K562 (cell line): ENCODE results near the gene KLRK1. TPM values are rescaled to one million over a fixed set of nuclear protein-coding genes. Genes with fewer than 3 reads are reported as not detected.

ENCODE experiments used
- ATAC-seq: fragments of 200-7000 bp; cut with Tn5 transposase; 3 replicates; pipeline ENCODE4 v1.9.1; 2020; ENCODE audit warnings: moderate library complexity
- BruUV-seq: library from RNA; stranded (reverse); fragments of 400-500 nt; replicated peaks from 2 replicates; lab custom pipeline; 2021; lab: Mats Ljungman, UMichigan
- CTCF ChIA-PET: fragments of 300-600 bp; formaldehyde crosslinking; extraction: SDS; loops from one replicate; lab custom pipeline; 2021; ENCODE audit warnings: low intra/inter-chr PET ratio; lab: Yijun Ruan, JAX
- POLR2A ChIA-PET: fragments of 300-600, 350-650 bp; sonication (Branson Sonifier 250); formaldehyde crosslinking; extraction: SDS; loops from one replicate; lab custom pipeline; 2021; ENCODE audit warnings: antibody characterized with exemption, inconsistent platforms; lab: Yijun Ruan, JAX
- DNase-seq, 4 experiments: peaks; one replicate each; pipeline versions ENCODE4 v3.0.0 to v3.0.0-alpha.2; 2011 to 2018; ENCODE audit warnings: low spot score in 3 of 4, mixed read lengths in 3 of 4; ENCODE audit errors: extremely low read depth in 1 of 4
- FAIRE-seq: peaks from 2 replicates; lab custom pipeline; 2011; peaks lifted over from hg19 to GRCh38; lab: Jason Lieb, UNC
- H2AFZ ChIP-seq: 2 replicates; pipeline ENCODE4 v1.6.0; 2011; ENCODE audit warnings: low read depth, low read length, control low read depth, inconsistent platforms
- H3K27ac ChIP-seq: fragments of 200-600 bp; 3 replicates; pipeline ENCODE4 v1.8.0; 2011; ENCODE audit warnings: low read depth, mild to moderate bottlenecking, control low read depth, inconsistent platforms, low read length, moderate library complexity, mixed read lengths; ENCODE audit errors: extremely low read depth
- H3K27me3 ChIP-seq, 2 experiments: fragments of 300-600 bp in 1 of 2; 2 replicates in 1 of 2; 3 replicates in 1 of 2; pipeline versions ENCODE4 v1.6.0 to v1.8.0; 2011; ENCODE audit warnings: inconsistent platforms in 2 of 2, low read length in 2 of 2, mild to moderate bottlenecking in 1 of 2, mixed read lengths in 1 of 2, moderate library complexity in 1 of 2; ENCODE audit not compliant: control insufficient read depth in 2 of 2, insufficient read depth in 2 of 2
- H3K36me3 ChIP-seq: fragments of 300-600 bp; 3 replicates; pipeline ENCODE4 v1.8.0; 2011; ENCODE audit warnings: mild to moderate bottlenecking, low read length, inconsistent platforms; ENCODE audit not compliant: control insufficient read depth, insufficient read depth
- H3K4me1 ChIP-seq, 2 experiments: fragments of 200-600 bp in 1 of 2; replicated peaks in 1 of 2; 2 replicates in 1 of 2; 3 replicates in 1 of 2; pipeline versions ENCODE4 v1.5.1 to v1.8.0; 2011; ENCODE audit warnings: inconsistent platforms in 2 of 2, low read length in 2 of 2, mild to moderate bottlenecking in 1 of 2, mixed read lengths in 1 of 2, moderate library complexity in 1 of 2; ENCODE audit not compliant: control insufficient read depth in 2 of 2, insufficient read depth in 2 of 2
- H3K4me2 ChIP-seq: 2 replicates; pipeline ENCODE4 v1.6.1; 2011; ENCODE audit warnings: low read length, control low read depth, inconsistent platforms, mixed read lengths; ENCODE audit not compliant: insufficient read depth
- H3K4me3 ChIP-seq: fragments of 200-600 bp; sonication (generic), shearing (Covaris generic); 2 replicates; pipeline ENCODE4 v1.5.1; 2016; ENCODE audit warnings: control low read depth, inconsistent platforms
- H3K79me2 ChIP-seq: fragments of 200-600 bp; 3 replicates; pipeline ENCODE4 v1.8.0; 2011; ENCODE audit warnings: low read length, inconsistent platforms; ENCODE audit not compliant: control insufficient read depth, insufficient read depth
- H3K9ac ChIP-seq, 2 experiments: 2 replicates each; pipeline versions ENCODE4 v1.6.0 to v1.6.1; 2011; ENCODE audit warnings: low read depth in 2 of 2, low read length in 2 of 2, control low read depth in 1 of 2, inconsistent platforms in 1 of 2, mild to moderate bottlenecking in 1 of 2, mixed read lengths in 1 of 2; ENCODE audit not compliant: insufficient read depth in 1 of 2
- H3K9me1 ChIP-seq: one replicate; pipeline ENCODE4 v1.6.0; 2011; ENCODE audit warnings: inconsistent platforms, mild to moderate bottlenecking, low read length, moderate library complexity; ENCODE audit not compliant: control insufficient read depth, insufficient read depth
- H3K9me3 ChIP-seq: replicated peaks from 2 replicates; pipeline ENCODE4 v1.5.1; 2011; ENCODE audit warnings: low read depth, low read length, inconsistent platforms; ENCODE audit not compliant: control insufficient read depth, insufficient read depth
- H4K20me1 ChIP-seq: replicated peaks from 2 replicates; pipeline ENCODE4 v1.6.1; 2011; ENCODE audit warnings: low read length, inconsistent platforms, mixed read lengths; ENCODE audit not compliant: control insufficient read depth, insufficient read depth
- BHLHE40 ChIP-seq: IDR thresholded peaks from 2 replicates; pipeline ENCODE4 v1.6.1; 2011; ENCODE audit warnings: low read length, improper control_type of control experiment
- GABPA ChIP-seq: fragments of 200-800 bp; sonication (Bioruptor generic); conservative IDR thresholded peaks from 2 replicates; pipeline ENCODE4 v1.6.1; 2016; ENCODE audit warnings: low read depth, missing genetic modification characterization, missing compliant biosample characterization
- GMEB1 ChIP-seq: fragments of 250-450 bp; sonication (Bioruptor Pico); IDR thresholded peaks from 2 replicates; pipeline ENCODE4 v1.4.0; 2020; ENCODE audit warnings: mild to moderate bottlenecking
- HMG20A ChIP-seq: fragments of 450-650 bp; formaldehyde crosslinking; conservative IDR thresholded peaks from 2 replicates; pipeline ENCODE4 v1.4.0; 2020; ENCODE audit warnings: mild to moderate bottlenecking, mixed read lengths
- KHSRP ChIP-seq: fragments of 450-650 bp; IDR thresholded peaks from 2 replicates; pipeline ENCODE4 v1.6.1; 2017
- RAD21 ChIP-seq, 2 experiments: fragments of 250-450 bp in 1 of 2; fragments of 450-650 bp in 1 of 2; sonication (Bioruptor Pico) in 1 of 2; formaldehyde crosslinking in 1 of 2; IDR thresholded peaks in 1 of 2; conservative IDR thresholded peaks in 1 of 2; 2 replicates each; pipeline versions ENCODE4 v1.4.0 to v1.8.0; 2020 to 2022; ENCODE audit warnings: mild to moderate bottlenecking in 2 of 2, moderate library complexity in 1 of 2
- SPI1 ChIP-seq: IDR thresholded peaks from 2 replicates; pipeline ENCODE4 v1.6.1; 2011; ENCODE audit warnings: low read depth, low read length, control low read depth, borderline replicate concordance
- TGIF2 ChIP-seq: sonication (generic); formaldehyde crosslinking; IDR thresholded peaks from 2 replicates; pipeline ENCODE4 v1.8.1; 2022; ENCODE audit warnings: mild to moderate bottlenecking, missing genetic modification reagents, moderate library complexity
- ZBTB11 ChIP-seq, 3 experiments: fragments of 200-800 bp in 1 of 3; fragments of 250-450 bp in 1 of 3; fragments of 450-650 bp in 1 of 3; sonication (Bioruptor Pico) in 1 of 3; sonication (Bioruptor generic) in 1 of 3; formaldehyde crosslinking in 1 of 3; IDR thresholded peaks; 2 replicates each; pipeline versions ENCODE4 v1.6.1 to v1.8.0; 2016 to 2022; ENCODE audit warnings: mild to moderate bottlenecking in 2 of 3, missing genetic modification characterization in 2 of 3, missing compliant biosample characterization in 1 of 3, moderate library complexity in 1 of 3
- ZNF175 ChIP-seq: fragments of 200-800 bp; sonication (Bioruptor generic); IDR thresholded peaks from 2 replicates; pipeline ENCODE4 v1.6.1; 2016; ENCODE audit warnings: low read depth, mild to moderate bottlenecking, missing genetic modification characterization, missing compliant biosample characterization
- ZNF408 ChIP-seq: fragments of 250-450 bp; sonication (Bioruptor Pico); IDR thresholded peaks from 2 replicates; pipeline ENCODE4 v1.4.0; 2020; ENCODE audit warnings: low read depth, mild to moderate bottlenecking, moderate library complexity
- WGBS: fragments of 100-300 bp; shearing (Covaris generic); methylation state at CpG from one replicate; pipeline ENCODE4 v1.1.6; 2016; ENCODE audit warnings: low coverage, mixed read lengths; ENCODE audit not compliant: insufficient coverage; ENCODE audit errors: missing lambda C conversion rate; 5-methylcytosine and 5-hydroxymethylcytosine counted together
- in situ Hi-C: fragments of 300-500 bp; cut with MboI; formaldehyde crosslinking; loops from 4 replicates; pipeline ENCODE4 v1.15.0; 2018; ENCODE audit warnings: inconsistent platforms, mixed read lengths
- intact Hi-C: fragments of 100-400 bp; cut with micrococcal nuclease; formaldehyde crosslinking; loops from 2 replicates; pipeline ENCODE4 v1.14.2; 2022
- polyA plus RNA-seq, 8 experiments: library from polyadenylated mRNA; depleted of rRNA in 4 of 8; stranded (reverse) in 5 of 8; unstranded in 3 of 8; fragments of >200 nt; fragmentation: Nextera tagmentation in 2 of 8; fragmentation: Illumina TruSeq in 1 of 8; extraction: Ambion mirVana in 2 of 8; extraction: Trizol in 1 of 8; gene quantifications; 2 replicates each; pipeline versions ENCODE4 v1.2.1 to v1.2.3, GENCODE V29; 2011 to 2014; ENCODE audit warnings: inconsistent platforms in 1 of 8, missing spikeins in 1 of 8
- total RNA-seq, 7 experiments: library from RNA; depleted of rRNA in 6 of 7; stranded (reverse); fragments of >200 nt in 6 of 7; fragmentation: Illumina TruSeq in 2 of 7; extraction: Trizol in 2 of 7; gene quantifications; 2 replicates each; pipeline versions ENCODE4 v1.2.1 to v1.2.3, GENCODE V29; 2011 to 2021; ENCODE audit warnings: low replicate concordance in 1 of 7

Gene KLRK1
- total and polyA plus RNA-seq, 9 of the 15 experiments (the other 6 are each of a cell fraction or from before 2014, with no cell fraction given), result 0.03 to 0.09 (median 0.06) TPM; not detected in 3

- H4K20me1 ChIP-seq, result no peaks in the 10 kb centered on the region
- no peaks in the 10 kb centered on the region for H3K27me3 ChIP-seq
- peak overlapping the region; percentile 41; the same call in 1 of the 2 replicates for H2AFZ ChIP-seq
- H3K4me2 ChIP-seq, result no peak overlapping the region
- H3K4me1 ChIP-seq, result peaks cover 0 to 3% of the 10 kb centered on the region in 2 experiments; a peak in 1 of 5 replicates
- no peak overlapping the region for H3K27ac ChIP-seq
- POLR2A ChIA-PET, result no interaction called here
- TF ChIP-seq GABPA (tag) (no peak), SPI1 (peak; percentile 37; the same call in 1 of the 2 replicates), BHLHE40 (peak; percentile 66), KHSRP (no peak)
- no peaks in the 10 kb centered on the region for H3K79me2 ChIP-seq
- intact Hi-C loops (no loop called here), in situ Hi-C loops (loop anchor here (5.0 kb wide), 1 partner anchor 51 kb away; no protein-coding TSS in a partner anchor)
- no peak for FAIRE-seq
- no peak overlapping the region for H3K4me3 ChIP-seq
- BruUV-seq, result no TSS peak
- no peaks in the 10 kb centered on the region for H3K9me1 ChIP-seq
- 25% methylated on average over 4 of the region's 4 CpGs for WGBS
- H3K9ac ChIP-seq, result no peak overlapping the region
- no peaks in the 10 kb centered on the region for H3K36me3 ChIP-seq
- no peak for DNase-seq
- no peak for ATAC-seq
- CTCF ChIA-PET, result no interaction called here
- no peaks in the 10 kb centered on the region for H3K9me3 ChIP-seq
Measured at GRCh38 chr12:10406725-10407124, 16.9 kb upstream of the KLRK1 start.

- DNase-seq (no peak), ATAC-seq (no peak), FAIRE-seq (no peak)
- Histone ChIP-seq H3K4me1 (no peaks in the 10 kb centered on the region), H3K4me2 (no peak overlapping the region), H3K9me3 (no peaks in the 10 kb centered on the region), H3K9ac (no peak overlapping the region), H3K36me3 (no peaks in the 10 kb centered on the region), H3K27ac (no peak overlapping the region), H3K79me2 (no peaks in the 10 kb centered on the region), H4K20me1 (no peaks in the 10 kb centered on the region), H2AFZ (no peak overlapping the region), H3K9me1 (no peaks in the 10 kb centered on the region), H3K27me3 (no peaks in the 10 kb centered on the region), H3K4me3 (no peak overlapping the region)
- in situ Hi-C loops, result loop anchor here (5.0 kb wide), 1 partner anchor 52 kb away; no protein-coding TSS in a partner anchor
- intact Hi-C loops, result no loop called here
- no TSS peak for BruUV-seq
- POLR2A ChIA-PET, result no interaction called here
- WGBS, result 52% methylated on average over 5 of the region's 5 CpGs
- CTCF ChIA-PET, result no interaction called here
- TF ChIP-seq ZBTB11 (CRISPR knock-in tag; IDR thresholded peaks at IDR 0.05) (no peak), RAD21 (CRISPR knock-in tag; conservative IDR thresholded peaks at IDR 0.05 in 1 of 2, IDR thresholded peaks at IDR 0.05 in 1 of 2) (no peak), ZNF408 (CRISPR knock-in tag) (no peak), ZNF175 (CRISPR knock-in tag) (no peak), GMEB1 (CRISPR knock-in tag) (no peak), TGIF2 (CRISPR knock-in tag) (no peak), HMG20A (CRISPR knock-in tag) (no peak)
Measured at GRCh38 chr12:10405294-10405693, 15.5 kb upstream of the KLRK1 start.
